Measurements from ENCODE around the gene SMCO4. TPM values are rescaled to one million over a fixed set of nuclear protein-coding genes. Genes with fewer than 3 reads are reported as not detected.

The SMCO4 gene
- total and polyA plus RNA-seq, 2 donors (not counting 1 experiment from before 2014, with no cell fraction given) = 3.6 to 5.1 TPM

- POLR2A ChIA-PET = no interaction called here
- 75% methylated on average over 2 of the region's 3 CpGs for WGBS (ENCODE audit: insufficient coverage)
- H3K4me3 ChIP-seq (ENCODE audit: control extremely low read depth in 1 of 5, extremely low read depth in 1 of 5, insufficient read depth in 1 of 5, low read depth in 2 of 5, low read length in 4 of 5) = no peak overlapping the region
- ATAC-seq (ENCODE audit: low read depth) = no peak
- no peaks in the 10 kb centered on the region for H3K27me3 ChIP-seq (replicated peaks in 1 of 4; ENCODE audit: control extremely low read depth in 1 of 4, control insufficient read depth in 3 of 4, insufficient read depth in 4 of 4, low read length in 3 of 4)
- H3K4me1 ChIP-seq (ENCODE audit: control insufficient read depth in 2 of 2, insufficient read depth in 2 of 2, low read length in 2 of 2) = no peaks in the 10 kb centered on the region
- H3K79me2 ChIP-seq (ENCODE audit: control insufficient read depth, insufficient read depth, low read length) = no peaks in the 10 kb centered on the region
- Mint-ChIP-seq H3K27me3 (no peaks in the 10 kb centered on the region), H3K9me3 (ENCODE audit: insufficient read depth) (no peaks in the 10 kb centered on the region), H3K27ac (no peak overlapping the region), H3K4me1 (no peaks in the 10 kb centered on the region), H3K4me3 (no peak overlapping the region)
- CTCF ChIA-PET = no interaction called here
- H3K9ac ChIP-seq (ENCODE audit: low read length) = no peak overlapping the region
- no peak overlapping the region for H2AFZ ChIP-seq (ENCODE audit: insufficient read depth, low read depth, low read length, poor library complexity, severe bottlenecking)
- H3K4me2 ChIP-seq (replicated peaks; ENCODE audit: low read depth, low read length, poor library complexity, severe bottlenecking) = no peak overlapping the region
- H3K36me3 ChIP-seq (replicated peaks in 1 of 2; ENCODE audit: control extremely low read depth in 1 of 2, control insufficient read depth in 1 of 2, extremely low read depth in 1 of 2, insufficient read depth in 2 of 2, low read length in 1 of 2) = no peaks in the 10 kb centered on the region
- DNase-seq = no peak
- no peaks in the 10 kb centered on the region for H3K9me3 ChIP-seq (ENCODE audit: control extremely low read depth in 1 of 3, control insufficient read depth in 2 of 3, insufficient read depth in 1 of 3, low read length in 2 of 3)
- intact Hi-C loops (cut with micrococcal nuclease) = no loop called here
- H4K20me1 ChIP-seq (ENCODE audit: control insufficient read depth, insufficient read depth, low read length, poor library complexity, severe bottlenecking) = no peaks in the 10 kb centered on the region
- TF ChIP-seq EZH2 (IDR thresholded peaks at IDR 0.05; ENCODE audit: borderline replicate concordance, insufficient read depth, low read depth, low read length, poor library complexity, severe bottlenecking) = no peak
- TF ChIP-seq CTCF (IDR thresholded peaks at IDR 0.05) = no peak
- H3K27ac ChIP-seq (ENCODE audit: low read length in 2 of 2) = no peak overlapping the region
Observed at GRCh38 chr11:93432247-93432646, 110.9 kb downstream of the SMCO4 start.

Small RNA genes within 50 kb of the gene (small RNA-seq; reads per million reads assigned to genes)
- not detected for gene RN7SL223P (ENCODE audit: insufficient read length, low read depth, low replicate concordance)

Other genes starting within 250 kb of the SMCO4 start
- not detected in 2 replicates for gene DEUP1, start 212.6 kb downstream of the SMCO4 start, total RNA-seq
- gene DEUP1, start 212.6 kb downstream of the SMCO4 start, polyA plus RNA-seq = not detected in 2 replicates
- gene CEP295, start 118.3 kb upstream of the SMCO4 start, total RNA-seq = 24.8 and 25.8 TPM in 2 replicates
- 12.2 and 14.7 TPM in 2 replicates for gene CEP295, start 118.3 kb upstream of the SMCO4 start, polyA plus RNA-seq
- 230 and 235 TPM in 2 replicates for gene TAF1D, start 198.1 kb upstream of the SMCO4 start, total RNA-seq
- gene TAF1D, start 198.1 kb upstream of the SMCO4 start, polyA plus RNA-seq = 127 and 226 TPM in 2 replicates
- gene C11orf54, start 198.3 kb upstream of the SMCO4 start, total RNA-seq = 38.9 and 40.3 TPM in 2 replicates
- gene C11orf54, start 198.3 kb upstream of the SMCO4 start, polyA plus RNA-seq = 9.2 and 13.1 TPM in 2 replicates
- gene MED17, start 240.9 kb upstream of the SMCO4 start, total RNA-seq = 78.1 and 82.7 TPM in 2 replicates
- 26.1 and 38.5 TPM in 2 replicates for gene MED17, start 240.9 kb upstream of the SMCO4 start, polyA plus RNA-seq